Measurements from ENCODE around the gene OAT. TPM values are rescaled to one million over a fixed set of nuclear protein-coding genes. Genes with fewer than 3 reads are reported as not detected.

OAT gene
- total and polyA plus RNA-seq, 2 of the 4 experiments (the other 2 are of a cell fraction) = 110 to 152 TPM

DNA sequence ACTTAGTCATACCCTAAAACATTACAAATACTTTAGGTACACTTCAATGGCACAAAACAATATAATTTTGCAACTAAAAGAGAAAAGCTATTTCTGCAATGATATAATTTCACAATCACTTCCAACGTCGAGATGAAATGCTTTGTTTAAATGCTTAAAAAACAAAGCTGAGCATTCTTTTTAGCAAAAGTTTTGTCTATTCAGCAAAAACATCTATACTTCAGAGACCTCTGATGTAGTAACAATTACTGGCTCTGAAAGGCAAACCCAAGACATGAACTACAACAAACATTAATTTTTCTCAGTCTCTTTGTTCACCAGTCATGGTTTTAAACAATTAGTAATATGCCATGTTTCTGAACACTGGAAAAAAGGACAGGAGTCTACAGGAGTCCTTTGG, 16.4 kb downstream of the OAT start:
- H3K36me3 ChIP-seq (ENCODE audit: control insufficient read depth, insufficient read depth, low read length) = peaks cover 41% of the 10 kb centered on the region
- H3K27ac ChIP-seq (ENCODE audit: insufficient read depth, low read length) = no peak overlapping the region
- intact Hi-C loops (cut with micrococcal nuclease) = no loop called here
- no peak overlapping the region for H2BK120ac ChIP-seq (ENCODE audit: low read depth, low read length)
- H3K4me2 ChIP-seq (ENCODE audit: low read depth, low read length) = no peak overlapping the region
- no TSS peak for BruUV-seq (replicated peaks)
- TF ChIP-seq MAFK (IDR thresholded peaks at IDR 0.05; ENCODE audit: low read depth, low read length) (peak; percentile 94), CHD1 (IDR thresholded peaks at IDR 0.05; ENCODE audit: low read depth, low read length) (no peak), MAZ (IDR thresholded peaks at IDR 0.05; ENCODE audit: borderline replicate concordance, low read depth, low read length) (no peak)
- TF ChIP-seq, protein P1, sequence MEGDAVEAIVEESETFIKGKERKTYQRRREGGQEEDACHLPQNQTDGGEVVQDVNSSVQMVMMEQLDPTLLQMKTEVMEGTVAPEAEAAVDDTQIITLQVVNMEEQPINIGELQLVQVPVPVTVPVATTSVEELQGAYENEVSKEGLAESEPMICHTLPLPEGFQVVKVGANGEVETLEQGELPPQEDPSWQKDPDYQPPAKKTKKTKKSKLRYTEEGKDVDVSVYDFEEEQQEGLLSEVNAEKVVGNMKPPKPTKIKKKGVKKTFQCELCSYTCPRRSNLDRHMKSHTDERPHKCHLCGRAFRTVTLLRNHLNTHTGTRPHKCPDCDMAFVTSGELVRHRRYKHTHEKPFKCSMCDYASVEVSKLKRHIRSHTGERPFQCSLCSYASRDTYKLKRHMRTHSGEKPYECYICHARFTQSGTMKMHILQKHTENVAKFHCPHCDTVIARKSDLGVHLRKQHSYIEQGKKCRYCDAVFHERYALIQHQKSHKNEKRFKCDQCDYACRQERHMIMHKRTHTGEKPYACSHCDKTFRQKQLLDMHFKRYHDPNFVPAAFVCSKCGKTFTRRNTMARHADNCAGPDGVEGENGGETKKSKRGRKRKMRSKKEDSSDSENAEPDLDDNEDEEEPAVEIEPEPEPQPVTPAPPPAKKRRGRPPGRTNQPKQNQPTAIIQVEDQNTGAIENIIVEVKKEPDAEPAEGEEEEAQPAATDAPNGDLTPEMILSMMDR (conservative IDR thresholded peaks at IDR 0.05; ENCODE audit: low read depth, low read length) = no peak
- TF ChIP-seq, protein P2, sequence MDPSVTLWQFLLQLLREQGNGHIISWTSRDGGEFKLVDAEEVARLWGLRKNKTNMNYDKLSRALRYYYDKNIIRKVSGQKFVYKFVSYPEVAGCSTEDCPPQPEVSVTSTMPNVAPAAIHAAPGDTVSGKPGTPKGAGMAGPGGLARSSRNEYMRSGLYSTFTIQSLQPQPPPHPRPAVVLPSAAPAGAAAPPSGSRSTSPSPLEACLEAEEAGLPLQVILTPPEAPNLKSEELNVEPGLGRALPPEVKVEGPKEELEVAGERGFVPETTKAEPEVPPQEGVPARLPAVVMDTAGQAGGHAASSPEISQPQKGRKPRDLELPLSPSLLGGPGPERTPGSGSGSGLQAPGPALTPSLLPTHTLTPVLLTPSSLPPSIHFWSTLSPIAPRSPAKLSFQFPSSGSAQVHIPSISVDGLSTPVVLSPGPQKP (IDR thresholded peaks at IDR 0.05; ENCODE audit: borderline replicate concordance, low read depth, low read length) = no peak
- no peak overlapping the region for H3K9ac ChIP-seq (ENCODE audit: low read depth, low read length)
- DNase-seq (no peak), ATAC-seq (ENCODE audit: low read depth) (no peak)
- 0 out of 2 replicates have a peak, but pooled peaks cover 3% of the 10 kb centered on the region for H3K9me1 ChIP-seq (ENCODE audit: insufficient read depth, low read length)
- no peak overlapping the region for H3K4me3 ChIP-seq (ENCODE audit: insufficient read depth, low read depth, low read length)
- H3K18ac ChIP-seq (ENCODE audit: low read depth, low read length) = no peak overlapping the region
- H4K20me1 ChIP-seq (ENCODE audit: insufficient read depth, low read length) = no peaks in the 10 kb centered on the region
- no peak overlapping the region for H4K5ac ChIP-seq (ENCODE audit: low read depth, low read length)
- H2BK15ac ChIP-seq (ENCODE audit: low read depth, low read length) = no peak overlapping the region
- H2BK5ac ChIP-seq (ENCODE audit: low read depth, low read length, poor library complexity, severe bottlenecking) = no peak overlapping the region
- no peak overlapping the region for H2BK20ac ChIP-seq (ENCODE audit: low read depth, low read length)
- H2AK5ac ChIP-seq (ENCODE audit: low read depth, low read length) = no peak overlapping the region
- H4K91ac ChIP-seq (ENCODE audit: insufficient read depth, low read depth, low read length) = no peak overlapping the region
- H2AFZ ChIP-seq (replicated peaks; ENCODE audit: low read length, poor library complexity) = no peak overlapping the region
- no peak overlapping the region for H3K4ac ChIP-seq (ENCODE audit: low read depth, low read length)
- H3K4me1 ChIP-seq (ENCODE audit: control insufficient read depth, insufficient read depth, low read length) = no peaks in the 10 kb centered on the region
- no peak overlapping the region for H3K14ac ChIP-seq (replicated peaks; ENCODE audit: low read depth, low read length)
- ChIA-PET CTCF (no interaction called here), POLR2A (ENCODE audit: unreplicated experiment) (no interaction called here)
- dilution Hi-C loops (cut with HindIII; ENCODE audit: low sequenced_read_pairs, unreplicated experiment) = no loop called here
- in situ Hi-C loops (cut with MboI; ENCODE audit: low sequenced_read_pairs) = no loop called here
- WGBS, 2 experiments (ENCODE audit: extremely low coverage in 2 of 2, insufficient read length in 1 of 2) = no CpG with 5 or more reads among the region's 2 CpGs
- H3K9me3 ChIP-seq (ENCODE audit: control insufficient read depth, insufficient read depth, low read length) = no peaks in the 10 kb centered on the region
- no peak overlapping the region for H2AK9ac ChIP-seq (replicated peaks; ENCODE audit: low read depth, low read length, poor library complexity)
- no peak overlapping the region for H3K56ac ChIP-seq (ENCODE audit: extremely low read depth, insufficient read depth, low read length)
- no peaks in the 10 kb centered on the region for H3K27me3 ChIP-seq (ENCODE audit: control insufficient read depth, insufficient read depth, low read length)
- no peaks in the 10 kb centered on the region for H3K79me1 ChIP-seq (ENCODE audit: low read depth in 1 of 2, low read length in 2 of 2)
- no peak overlapping the region for H3K23ac ChIP-seq (ENCODE audit: low read depth, low read length)
- H4K8ac ChIP-seq (ENCODE audit: low read depth in 2 of 2, low read length in 2 of 2) = no peak overlapping the region
